KMS-11 (cell line): ENCODE measurements around the gene FRAS1.

Source experiments
- H2AFZ ChIP-seq: fragments of 200-600 bp; sonication (generic); 2 replicates; pipeline ENCODE4 v1.6.1; 2016; ENCODE audit warnings: antibody characterized with exemption, mixed run types, low read depth
- H3K27ac ChIP-seq: fragments of 200-600 bp; sonication (generic); 2 replicates; pipeline ENCODE4 v1.6.1; 2016; ENCODE audit warnings: mild to moderate bottlenecking, mixed run types
- H3K27me3 ChIP-seq: fragments of 200-600 bp; sonication (generic); 2 replicates; pipeline ENCODE4 v1.6.1; 2017; ENCODE audit warnings: mild to moderate bottlenecking, low read depth, mixed run types, moderate library complexity; ENCODE audit not compliant: insufficient read depth
- H3K36me3 ChIP-seq: fragments of 200-600 bp; sonication (generic); 2 replicates; pipeline ENCODE4 v1.6.1; 2017; ENCODE audit warnings: mild to moderate bottlenecking, mixed run types; ENCODE audit not compliant: insufficient read depth
- H3K4me1 ChIP-seq: fragments of 200-600 bp; sonication (generic); 2 replicates; pipeline ENCODE4 v1.6.1; 2016; ENCODE audit warnings: mild to moderate bottlenecking, low read depth, mixed run types; ENCODE audit not compliant: poor library complexity, severe bottlenecking
- H3K4me2 ChIP-seq: fragments of 200-600 bp; sonication (generic); 2 replicates; pipeline ENCODE4 v1.7.0; 2016; ENCODE audit warnings: mild to moderate bottlenecking, mixed run types
- H3K4me3 ChIP-seq: fragments of 200-600 bp; sonication (generic); IDR thresholded peaks from 2 replicates; pipeline ENCODE4 v1.6.1; 2017; ENCODE audit warnings: low read depth, low read length, mixed read lengths; ENCODE audit not compliant: insufficient read depth
- H3K79me2 ChIP-seq: fragments of 200-600 bp; sonication (generic); 2 replicates; pipeline ENCODE4 v1.6.1; 2016; ENCODE audit warnings: low read depth, mixed run types; ENCODE audit not compliant: insufficient read depth
- H3K9ac ChIP-seq: fragments of 200-600 bp; sonication (generic); 2 replicates; pipeline ENCODE4 v1.6.1; 2016; ENCODE audit warnings: mild to moderate bottlenecking, mixed run types
- H4K20me1 ChIP-seq: fragments of 200-600 bp; sonication (generic); 2 replicates; pipeline ENCODE4 v1.6.1; 2016; ENCODE audit warnings: mild to moderate bottlenecking, mixed run types; ENCODE audit not compliant: insufficient read depth
- TF ChIP-seq, protein P1 (sequence below): fragments of 200-600 bp; sonication (generic); conservative IDR thresholded peaks from 2 replicates; pipeline ENCODE4 v1.6.1; 2017; ENCODE audit warnings: low read depth, mild to moderate bottlenecking, antibody characterized with exemption, low read length, moderate library complexity, mixed read lengths

The FRAS1 gene

GRCh38 chr4:78320349-78320935 lies 263.3 kb downstream of the FRAS1 start:
- H4K20me1 ChIP-seq, result no peaks in the 10 kb centered on the region
- H3K4me1 ChIP-seq, result no peaks in the 10 kb centered on the region
- no peak overlapping the region for H3K9ac ChIP-seq
- no peaks in the 10 kb centered on the region for H3K27me3 ChIP-seq
- TF ChIP-seq, protein P1, sequence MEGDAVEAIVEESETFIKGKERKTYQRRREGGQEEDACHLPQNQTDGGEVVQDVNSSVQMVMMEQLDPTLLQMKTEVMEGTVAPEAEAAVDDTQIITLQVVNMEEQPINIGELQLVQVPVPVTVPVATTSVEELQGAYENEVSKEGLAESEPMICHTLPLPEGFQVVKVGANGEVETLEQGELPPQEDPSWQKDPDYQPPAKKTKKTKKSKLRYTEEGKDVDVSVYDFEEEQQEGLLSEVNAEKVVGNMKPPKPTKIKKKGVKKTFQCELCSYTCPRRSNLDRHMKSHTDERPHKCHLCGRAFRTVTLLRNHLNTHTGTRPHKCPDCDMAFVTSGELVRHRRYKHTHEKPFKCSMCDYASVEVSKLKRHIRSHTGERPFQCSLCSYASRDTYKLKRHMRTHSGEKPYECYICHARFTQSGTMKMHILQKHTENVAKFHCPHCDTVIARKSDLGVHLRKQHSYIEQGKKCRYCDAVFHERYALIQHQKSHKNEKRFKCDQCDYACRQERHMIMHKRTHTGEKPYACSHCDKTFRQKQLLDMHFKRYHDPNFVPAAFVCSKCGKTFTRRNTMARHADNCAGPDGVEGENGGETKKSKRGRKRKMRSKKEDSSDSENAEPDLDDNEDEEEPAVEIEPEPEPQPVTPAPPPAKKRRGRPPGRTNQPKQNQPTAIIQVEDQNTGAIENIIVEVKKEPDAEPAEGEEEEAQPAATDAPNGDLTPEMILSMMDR, result no peak
- H3K27ac ChIP-seq, result no peak overlapping the region
- H2AFZ ChIP-seq, result no peak overlapping the region
- no peaks in the 10 kb centered on the region for H3K79me2 ChIP-seq
- no peaks in the 10 kb centered on the region; the same call in 1 of the 2 replicates for H3K36me3 ChIP-seq
- no peak overlapping the region for H3K4me2 ChIP-seq
- no peak overlapping the region for H3K4me3 ChIP-seq

GRCh38 chr4:78322032-78322431 lies 264.9 kb downstream of the FRAS1 start:
- Histone ChIP-seq H3K36me3 (no peaks in the 10 kb centered on the region; the same call in 1 of the 2 replicates), H2AFZ (no peak overlapping the region), H3K4me1 (no peaks in the 10 kb centered on the region), H3K4me2 (no peak overlapping the region), H4K20me1 (no peaks in the 10 kb centered on the region), H3K27me3 (no peaks in the 10 kb centered on the region), H3K79me2 (no peaks in the 10 kb centered on the region), H3K9ac (no peak overlapping the region), H3K27ac (no peak overlapping the region), H3K4me3 (no peak overlapping the region)
- TF ChIP-seq, protein P1, result no peak

DNA sequence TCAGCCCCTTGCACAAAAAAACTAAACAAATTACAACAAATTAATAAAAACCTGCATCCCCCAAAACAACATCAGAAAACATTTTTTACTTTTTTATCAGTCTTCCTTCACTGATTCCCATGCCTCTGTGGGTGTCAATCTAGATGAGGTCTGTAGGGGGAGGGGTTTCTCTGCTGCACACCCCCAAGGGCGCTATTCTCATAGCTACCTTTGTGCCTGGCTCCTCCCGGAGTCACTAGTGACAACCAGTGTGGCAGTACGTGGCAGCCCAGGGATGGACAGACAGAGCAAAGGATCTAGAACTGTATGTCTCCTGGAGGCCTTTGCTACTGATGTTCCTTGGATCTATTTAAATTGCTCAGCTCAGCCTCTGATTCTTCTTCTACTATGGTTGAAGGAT lies 266.3 kb downstream of the FRAS1 start:
- Histone ChIP-seq H3K27ac (no peak overlapping the region), H2AFZ (no peak overlapping the region), H3K4me3 (no peak overlapping the region), H3K4me1 (no peaks in the 10 kb centered on the region), H3K9ac (no peak overlapping the region), H4K20me1 (no peaks in the 10 kb centered on the region), H3K27me3 (no peaks in the 10 kb centered on the region), H3K79me2 (no peaks in the 10 kb centered on the region), H3K4me2 (no peak overlapping the region), H3K36me3 (no peaks in the 10 kb centered on the region)
- TF ChIP-seq, protein P1, result no peak

DNA sequence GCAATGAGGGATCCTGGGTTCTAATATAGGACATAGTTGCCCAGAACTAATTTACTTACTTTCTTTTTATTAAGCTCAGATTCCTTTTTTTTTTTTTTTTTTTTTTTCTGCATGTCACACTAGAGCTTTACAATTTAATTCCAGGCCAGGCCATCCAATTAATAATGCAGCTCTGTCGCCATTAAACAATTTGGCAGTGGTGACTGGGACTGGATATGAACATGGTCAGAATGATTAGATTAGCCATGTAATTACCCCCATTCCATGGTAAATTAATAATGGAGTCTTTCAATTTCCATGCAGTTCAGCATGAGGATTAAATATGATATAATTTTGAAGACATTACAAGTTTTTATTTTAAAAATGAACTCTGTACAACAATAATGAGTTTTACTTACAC lies 267.5 kb downstream of the FRAS1 start:
- TF ChIP-seq, protein P1, result no peak
- Histone ChIP-seq H3K4me3 (no peak overlapping the region), H3K36me3 (no peaks in the 10 kb centered on the region), H3K27me3 (no peaks in the 10 kb centered on the region), H3K4me1 (no peaks in the 10 kb centered on the region), H3K79me2 (no peaks in the 10 kb centered on the region), H3K4me2 (no peak overlapping the region), H2AFZ (no peak overlapping the region), H4K20me1 (no peaks in the 10 kb centered on the region), H3K9ac (no peak overlapping the region), H3K27ac (no peak overlapping the region)
